ENCODE results near the gene ANKFN1. TPM values are rescaled to one million over a fixed set of nuclear protein-coding genes. Genes with fewer than 3 reads are reported as not detected.
"Not testable (repeated sequence)": the region's sequence is repeated elsewhere in the genome, so short reads cannot be mapped to it uniquely, and the experiment has no call there.

ANKFN1 gene
- total RNA-seq, 2 donors from 2014 or later, result 1.7 to 4.4 TPM

- intact Hi-C loops (cut with DNase I), result no loop called here
- DNase-seq (ENCODE audit: low spot score), result no peak
Observed at GRCh38 chr17:56262803-56263202, 109.5 kb downstream of the ANKFN1 start.

DNA sequence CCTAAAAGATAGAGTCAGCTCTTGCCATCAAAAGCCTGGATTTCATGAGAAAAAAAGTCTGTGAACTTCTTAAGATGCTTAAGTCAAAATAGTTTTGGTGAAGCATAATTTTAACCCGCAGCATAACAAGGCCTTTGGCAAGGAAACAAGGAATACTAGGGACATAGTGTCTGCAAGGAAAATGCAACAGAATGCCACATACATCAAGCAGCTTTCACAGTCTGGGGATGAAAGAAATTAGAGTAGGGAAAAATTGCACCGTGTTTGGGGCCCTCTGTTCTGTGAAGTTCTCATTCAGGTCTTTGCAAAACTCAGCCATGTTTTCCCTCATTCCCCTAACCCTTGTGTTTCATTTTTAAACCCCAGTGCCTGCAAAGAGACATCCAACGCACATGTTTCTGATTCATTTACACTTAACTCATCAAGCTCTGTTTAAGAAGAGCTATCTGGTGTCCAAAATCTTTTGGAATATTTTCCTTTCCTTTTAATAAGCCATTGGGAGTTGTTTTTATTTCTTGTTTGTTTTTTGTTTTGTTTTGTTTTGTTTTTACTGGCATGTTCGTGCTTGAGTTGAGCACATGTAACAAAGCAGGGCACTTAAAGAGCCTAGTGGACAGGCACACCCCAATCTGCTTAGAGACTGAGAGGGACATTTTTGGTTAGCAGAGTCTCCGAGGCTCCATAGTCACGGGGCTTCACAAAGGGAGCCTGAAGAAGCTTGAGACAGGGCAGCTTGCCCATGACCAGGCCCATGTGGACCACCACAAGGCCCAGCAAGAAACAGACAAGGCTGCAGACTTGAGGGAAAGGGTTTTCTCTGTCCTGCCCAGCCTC is 116.5 kb downstream of the ANKFN1 start:
- DNase-seq (ENCODE audit: low spot score), result no peak
- intact Hi-C loops (cut with DNase I), result no loop called here

DNA sequence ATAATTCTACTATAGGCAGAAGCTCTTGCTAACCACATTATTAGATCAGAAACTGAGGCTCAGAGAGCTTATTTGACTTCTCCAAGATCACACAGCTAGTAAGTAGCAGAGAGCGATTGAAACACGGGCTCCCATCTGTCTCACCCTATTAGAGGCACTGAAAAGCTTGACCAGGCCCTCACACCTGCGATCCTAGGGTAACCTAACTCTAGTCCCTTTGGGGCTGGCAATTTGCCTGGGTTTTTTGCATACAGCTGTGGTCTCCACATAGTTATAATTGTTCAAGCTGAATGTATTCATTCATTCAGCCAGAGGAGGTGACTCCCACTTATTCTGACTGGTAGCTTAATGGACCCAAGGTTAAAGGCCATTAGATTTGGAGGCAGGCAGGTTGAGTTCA is 121.2 kb downstream of the ANKFN1 start:
- no peak for DNase-seq (ENCODE audit: low spot score)
- intact Hi-C loops (cut with DNase I), result no loop called here

DNA sequence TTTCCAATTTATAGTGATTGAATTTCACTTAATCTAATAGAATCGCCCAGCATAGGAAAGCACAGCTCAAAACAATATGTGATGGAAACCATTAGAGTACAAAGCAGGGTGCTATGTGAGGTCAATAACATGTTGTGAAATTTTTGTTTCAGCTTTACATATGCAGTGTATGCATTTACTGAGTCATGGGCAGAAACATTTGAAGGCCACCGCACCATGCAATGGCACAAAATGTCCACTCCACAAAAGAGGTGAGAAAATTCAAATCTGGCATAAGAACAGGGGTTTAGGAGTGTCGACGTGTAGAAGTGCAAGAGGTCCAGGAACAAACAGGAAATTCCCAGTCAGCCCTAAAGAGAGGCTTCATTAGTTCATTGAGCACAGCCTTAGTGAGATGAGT is 131.2 kb downstream of the ANKFN1 start:
- intact Hi-C loops (cut with DNase I), result no loop called here
- no peak for DNase-seq (ENCODE audit: low spot score)

- intact Hi-C loops (cut with DNase I), result not testable (repeated sequence)
Observed at GRCh38 chr17:56288786-56289185, 135.5 kb downstream of the ANKFN1 start.

DNA sequence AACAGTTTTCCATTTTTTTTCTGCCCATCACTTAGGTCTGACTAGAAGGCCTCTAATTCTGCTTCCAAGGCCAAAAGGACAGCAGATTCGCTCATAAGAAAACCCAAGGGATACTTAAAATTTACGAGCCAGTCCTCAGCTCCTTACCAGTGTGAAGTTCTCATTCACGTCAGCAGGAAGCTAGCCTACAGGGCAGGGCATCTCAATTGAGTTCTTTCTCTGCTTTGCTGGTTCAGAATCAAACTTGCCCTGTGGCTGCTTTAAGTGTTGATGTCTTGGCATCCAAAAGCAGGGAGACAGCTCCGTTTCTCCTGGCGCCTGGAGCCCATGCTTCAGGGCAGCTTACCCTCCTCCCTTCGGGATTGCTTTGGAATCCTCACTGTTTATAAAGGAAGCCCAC is 136.0 kb downstream of the ANKFN1 start:
- no peak for DNase-seq (ENCODE audit: low spot score)
- intact Hi-C loops (cut with DNase I), result no loop called here

More at GRCh38 chr17:56288786-56289185, 135.5 kb downstream of the ANKFN1 start:
- not testable (repeated sequence) for DNase-seq (ENCODE audit: low spot score)

DNA sequence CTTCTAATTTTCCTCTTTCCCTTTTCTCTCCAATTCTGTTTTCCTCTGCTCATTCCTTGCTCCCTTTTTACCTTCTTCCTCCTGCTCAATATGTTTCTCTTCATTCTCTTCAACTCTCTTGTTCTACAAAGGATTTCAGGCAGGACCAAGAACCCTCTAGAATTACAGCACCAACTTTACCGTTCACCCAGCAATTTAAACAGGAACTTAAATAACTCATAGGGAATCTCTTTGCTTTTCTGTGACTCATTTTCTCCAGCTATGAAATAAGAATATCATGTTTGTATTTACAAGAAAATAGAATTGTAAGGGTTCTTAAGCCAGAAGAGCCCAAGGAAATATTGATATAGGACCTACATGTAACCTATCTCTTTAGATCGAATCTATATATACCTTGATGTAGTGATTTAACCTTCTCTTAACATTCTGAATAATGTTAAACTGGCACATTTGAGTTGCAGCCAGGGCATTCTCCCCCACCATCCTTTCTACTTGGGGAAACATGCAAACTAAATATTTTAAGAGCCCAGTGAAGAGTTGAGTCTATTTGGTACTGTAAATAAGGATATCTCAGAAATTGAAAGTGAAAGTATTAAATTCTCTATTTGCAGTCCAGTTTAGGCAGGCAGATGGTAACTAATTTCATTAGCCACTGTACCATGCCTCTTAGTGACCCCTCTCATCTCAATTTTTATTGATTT is 137.0 kb downstream of the ANKFN1 start:
- intact Hi-C loops (cut with DNase I), result no loop called here
- DNase-seq (ENCODE audit: low spot score), result no peak

- intact Hi-C loops (cut with DNase I), result no loop called here
- DNase-seq (ENCODE audit: low spot score), result no peak
Observed at GRCh38 chr17:56290802-56291118, 137.5 kb downstream of the ANKFN1 start.

GRCh38 chr17:56291226-56291805 is 138.0 kb downstream of the ANKFN1 start:
- DNase-seq (ENCODE audit: low spot score), result no peak

GRCh38 chr17:56292010-56292409 is 138.7 kb downstream of the ANKFN1 start:
- no peak for DNase-seq (ENCODE audit: low spot score)
- intact Hi-C loops (cut with DNase I), result no loop called here

More at GRCh38 chr17:56291226-56291805, 138.0 kb downstream of the ANKFN1 start:
- intact Hi-C loops (cut with DNase I), result no loop called here

- DNase-seq (ENCODE audit: low spot score), result no peak
- intact Hi-C loops (cut with DNase I), result no loop called here
Observed at GRCh38 chr17:56292578-56292977, 139.3 kb downstream of the ANKFN1 start.

GRCh38 chr17:56297184-56297583 is 143.9 kb downstream of the ANKFN1 start:
- DNase-seq (ENCODE audit: low spot score), result no peak
- intact Hi-C loops (cut with DNase I), result no loop called here

DNA sequence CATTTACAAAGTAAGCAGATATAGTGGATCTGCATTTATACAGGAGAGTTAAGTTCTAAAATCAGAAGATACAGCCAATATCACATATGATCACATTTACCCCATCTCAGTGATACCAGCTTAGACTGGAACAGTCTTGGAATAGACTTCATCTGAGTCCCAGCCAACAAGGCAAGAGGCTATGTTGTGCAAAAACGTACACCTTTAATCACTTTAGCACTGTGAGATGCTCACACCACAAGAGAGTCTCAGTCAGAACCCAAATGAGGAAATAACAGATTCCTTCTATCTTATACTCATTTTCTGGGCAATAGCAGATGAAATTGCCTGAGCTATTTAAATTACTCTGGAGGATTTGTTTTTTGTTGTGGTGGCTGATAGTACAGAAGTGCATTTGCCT is 145.6 kb downstream of the ANKFN1 start:
- no peak for DNase-seq (ENCODE audit: low spot score)
- intact Hi-C loops (cut with DNase I), result no loop called here

DNA sequence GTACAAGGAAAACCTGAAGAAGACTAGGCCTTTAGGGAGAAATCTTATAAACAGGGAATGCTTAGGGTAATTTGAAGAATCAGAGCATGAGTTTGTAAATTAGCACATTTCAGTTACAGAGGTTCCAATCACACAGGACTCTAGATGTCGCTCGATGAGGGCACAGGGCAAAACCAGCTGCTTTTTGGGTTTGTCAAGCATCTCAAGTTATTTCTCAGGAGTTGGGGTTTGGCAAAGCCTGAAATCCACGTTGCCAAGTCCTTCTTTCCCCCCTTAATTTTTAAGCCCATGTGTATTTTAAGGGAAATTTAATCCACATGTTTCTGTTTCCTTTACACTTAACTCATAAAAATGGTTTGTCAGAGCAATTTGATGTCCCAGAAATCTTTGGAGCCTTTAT is 146.9 kb downstream of the ANKFN1 start:
- no peak for DNase-seq (ENCODE audit: low spot score)
- intact Hi-C loops (cut with DNase I), result no loop called here

DNA sequence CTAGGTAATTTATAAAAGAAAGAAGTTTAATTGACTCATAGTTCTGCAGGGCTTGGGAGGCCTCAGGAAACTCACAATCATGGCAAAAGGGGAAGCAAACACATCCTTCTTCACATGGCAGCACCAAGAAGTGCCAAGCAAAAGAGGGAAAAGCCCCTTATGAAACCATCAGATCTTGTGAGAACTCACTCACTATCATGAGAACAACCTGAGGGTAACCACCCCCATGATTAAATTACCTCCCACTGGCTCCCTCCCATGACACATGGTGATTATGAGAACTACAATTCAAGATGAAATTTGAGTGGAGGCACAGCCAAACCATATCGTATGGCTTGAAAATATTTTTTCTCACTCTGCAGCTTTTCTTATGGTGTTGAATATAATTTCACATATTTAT is 151.7 kb downstream of the ANKFN1 start:
- DNase-seq (ENCODE audit: low spot score), result no peak
- intact Hi-C loops (cut with DNase I), result no loop called here

GRCh38 chr17:56309897-56310296 is 156.6 kb downstream of the ANKFN1 start:
- DNase-seq (ENCODE audit: low spot score), result no peak
- intact Hi-C loops (cut with DNase I), result no loop called here

DNA sequence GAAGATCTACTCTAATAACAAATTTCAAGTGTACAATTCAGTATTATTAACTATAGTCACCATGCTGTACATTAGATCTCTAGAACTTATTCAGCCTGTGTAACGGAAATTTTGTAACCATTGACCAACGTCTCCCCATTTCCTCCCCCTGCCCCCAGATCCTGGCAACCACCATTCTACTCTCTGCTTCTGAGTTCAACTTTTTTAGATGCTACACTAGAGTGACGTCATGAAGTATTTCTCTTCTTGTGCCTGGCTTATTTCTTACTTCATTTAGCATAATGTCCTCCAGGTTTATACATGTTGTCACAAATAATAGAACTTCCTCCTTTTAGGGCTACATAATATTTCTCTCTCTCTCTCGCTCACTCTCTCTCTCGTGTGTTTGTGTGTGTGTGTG is 157.5 kb downstream of the ANKFN1 start:
- intact Hi-C loops (cut with DNase I), result no loop called here
- no peak for DNase-seq (ENCODE audit: low spot score)

DNA sequence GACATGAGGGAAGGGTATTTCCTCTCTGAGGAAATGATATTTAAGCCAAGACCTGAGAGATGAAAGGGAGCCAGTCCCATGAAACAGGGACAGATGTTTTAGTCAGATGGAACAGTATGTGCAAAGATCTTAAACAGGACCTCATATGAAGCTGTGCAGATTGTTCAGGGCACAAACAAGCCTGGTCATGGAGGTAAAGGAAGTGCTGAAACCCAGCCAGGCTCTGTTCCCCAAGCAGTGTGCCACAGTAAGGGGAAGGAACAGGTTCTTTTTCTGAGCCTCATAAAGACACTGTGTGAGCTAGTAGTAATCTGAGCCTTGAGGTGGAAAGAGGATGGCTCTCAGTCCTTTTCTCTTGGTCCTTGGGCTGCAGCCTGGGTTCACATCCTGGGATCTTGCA is 159.9 kb downstream of the ANKFN1 start:
- intact Hi-C loops (cut with DNase I), result no loop called here
- no peak for DNase-seq (ENCODE audit: low spot score)

GRCh38 chr17:56314026-56314425 is 160.8 kb downstream of the ANKFN1 start:
- DNase-seq (ENCODE audit: low spot score), result no peak
- intact Hi-C loops (cut with DNase I), result no loop called here

- intact Hi-C loops (cut with DNase I), result no loop called here
- no peak for DNase-seq (ENCODE audit: low spot score)
Observed at GRCh38 chr17:56314984-56315602, 161.8 kb downstream of the ANKFN1 start.

All from posterior vena cava (tissue), 2 donors.